GM12801 (cell line): ENCODE results near the gene ZNF175.

ENCODE experiments used
- TF ChIP-seq, protein P1 (sequence below): IDR thresholded peaks from one replicate; pipeline ENCODE4 v1.5.1; 2011; ENCODE audit warnings: control low read depth; ENCODE audit not compliant: insufficient read length; ENCODE audit errors: extremely low read depth

ZNF175 gene

DNA sequence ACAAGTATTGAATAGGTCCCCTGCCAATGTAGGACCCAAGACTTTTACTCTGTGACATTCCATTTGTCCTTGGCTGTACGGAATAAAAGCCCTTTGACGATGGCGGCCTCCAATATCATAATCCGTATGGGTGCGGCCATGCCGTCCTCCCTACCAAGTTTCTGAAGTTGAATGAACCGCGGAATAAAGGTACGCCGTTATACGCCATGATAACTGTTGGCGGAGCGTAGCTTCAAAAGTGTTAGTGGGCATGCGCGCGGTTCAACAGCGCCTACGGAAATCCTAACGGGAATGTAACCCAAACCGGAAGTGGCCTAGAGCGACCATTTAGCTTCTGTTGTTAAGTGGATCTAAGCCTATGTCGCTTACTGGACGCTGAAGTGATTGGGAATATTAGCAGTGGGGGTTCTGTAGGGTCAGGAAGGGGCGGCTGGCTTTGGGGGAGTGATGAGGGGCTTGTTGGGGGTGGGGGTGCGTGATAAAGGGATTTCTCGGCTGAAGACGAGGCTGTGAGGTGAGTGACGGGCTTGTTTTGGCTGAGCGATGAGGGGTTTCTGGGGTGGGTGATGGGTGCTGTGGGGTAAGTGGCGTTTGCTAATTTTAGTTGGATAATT is at the start of gene ZNF175:
Gene ZNF175, plus strand, starts transcription at position 322 of the 614 bp plus-strand sequence. CDS start 2,047 bp downstream, outside the sequence.
- TF ChIP-seq, protein P1, sequence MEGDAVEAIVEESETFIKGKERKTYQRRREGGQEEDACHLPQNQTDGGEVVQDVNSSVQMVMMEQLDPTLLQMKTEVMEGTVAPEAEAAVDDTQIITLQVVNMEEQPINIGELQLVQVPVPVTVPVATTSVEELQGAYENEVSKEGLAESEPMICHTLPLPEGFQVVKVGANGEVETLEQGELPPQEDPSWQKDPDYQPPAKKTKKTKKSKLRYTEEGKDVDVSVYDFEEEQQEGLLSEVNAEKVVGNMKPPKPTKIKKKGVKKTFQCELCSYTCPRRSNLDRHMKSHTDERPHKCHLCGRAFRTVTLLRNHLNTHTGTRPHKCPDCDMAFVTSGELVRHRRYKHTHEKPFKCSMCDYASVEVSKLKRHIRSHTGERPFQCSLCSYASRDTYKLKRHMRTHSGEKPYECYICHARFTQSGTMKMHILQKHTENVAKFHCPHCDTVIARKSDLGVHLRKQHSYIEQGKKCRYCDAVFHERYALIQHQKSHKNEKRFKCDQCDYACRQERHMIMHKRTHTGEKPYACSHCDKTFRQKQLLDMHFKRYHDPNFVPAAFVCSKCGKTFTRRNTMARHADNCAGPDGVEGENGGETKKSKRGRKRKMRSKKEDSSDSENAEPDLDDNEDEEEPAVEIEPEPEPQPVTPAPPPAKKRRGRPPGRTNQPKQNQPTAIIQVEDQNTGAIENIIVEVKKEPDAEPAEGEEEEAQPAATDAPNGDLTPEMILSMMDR = no peak

DNA sequence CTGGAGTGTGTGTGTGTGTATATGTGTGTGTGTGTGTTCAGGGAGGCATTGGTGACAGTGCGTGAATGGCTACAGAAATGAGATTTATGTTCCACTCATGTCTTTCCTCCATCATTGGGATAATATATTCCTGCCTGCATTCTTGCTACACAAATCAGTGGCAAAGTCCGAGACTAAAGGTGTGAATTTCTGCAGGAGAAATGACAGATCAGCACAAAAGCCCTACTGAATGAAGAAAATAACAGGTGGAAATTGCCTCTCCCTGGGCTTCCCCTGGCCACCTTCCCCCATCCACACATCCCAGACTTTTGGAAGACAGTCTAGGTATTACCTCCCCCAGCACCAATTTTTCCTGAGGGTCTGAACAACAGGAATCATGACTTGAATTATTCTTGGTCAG is 49.7 kb upstream of the ZNF175 start:
- TF ChIP-seq, protein P1 = no peak

DNA sequence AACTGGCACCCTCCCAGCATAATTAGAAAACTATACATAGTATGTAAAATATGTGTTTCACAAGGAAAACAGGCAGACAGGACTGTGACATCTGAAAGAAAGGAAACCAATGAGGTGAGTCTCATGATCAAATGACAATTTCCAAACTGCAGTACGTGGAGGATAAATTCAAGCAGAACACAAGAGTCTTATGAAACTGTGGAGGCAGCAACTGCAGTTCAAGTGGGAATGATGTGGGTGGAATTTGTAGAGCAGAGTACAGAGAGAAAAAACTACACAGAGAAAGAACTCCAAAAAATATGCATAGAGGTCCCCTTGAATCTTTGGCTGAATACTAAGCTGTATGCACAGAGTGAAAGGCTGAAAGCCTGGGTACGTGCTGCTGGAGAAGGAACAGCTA is 49.3 kb upstream of the ZNF175 start:
- TF ChIP-seq, protein P1 = no peak

DNA sequence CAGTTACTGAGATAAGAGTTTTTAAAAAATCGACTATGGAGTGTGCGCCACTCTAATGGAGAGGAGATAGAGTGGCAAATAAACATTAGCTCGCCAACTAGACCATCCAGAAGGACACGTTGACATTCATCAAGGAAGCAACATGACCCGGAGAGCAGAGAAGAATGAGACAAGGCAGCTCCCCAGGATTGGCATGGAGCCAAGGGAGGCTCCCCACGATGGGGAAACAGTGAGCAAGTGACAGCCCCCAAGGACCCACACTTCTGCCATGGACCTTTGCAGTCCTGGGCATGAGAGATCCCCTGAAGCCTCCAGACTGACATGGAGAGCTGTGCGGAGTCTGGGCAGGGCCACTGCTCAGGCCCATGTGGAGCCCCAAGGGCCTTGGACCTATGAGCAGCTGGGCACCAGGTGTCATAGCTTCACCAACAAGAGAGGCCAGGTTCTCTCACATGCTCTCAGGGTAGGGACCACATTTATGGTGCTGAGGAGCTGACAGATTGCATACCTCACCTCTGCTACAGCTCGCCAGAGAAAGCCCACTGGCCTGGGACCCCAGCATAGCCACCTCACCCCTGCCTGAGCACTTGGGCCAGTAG is 46.3 kb upstream of the ZNF175 start:
- TF ChIP-seq, protein P1 = no peak

DNA sequence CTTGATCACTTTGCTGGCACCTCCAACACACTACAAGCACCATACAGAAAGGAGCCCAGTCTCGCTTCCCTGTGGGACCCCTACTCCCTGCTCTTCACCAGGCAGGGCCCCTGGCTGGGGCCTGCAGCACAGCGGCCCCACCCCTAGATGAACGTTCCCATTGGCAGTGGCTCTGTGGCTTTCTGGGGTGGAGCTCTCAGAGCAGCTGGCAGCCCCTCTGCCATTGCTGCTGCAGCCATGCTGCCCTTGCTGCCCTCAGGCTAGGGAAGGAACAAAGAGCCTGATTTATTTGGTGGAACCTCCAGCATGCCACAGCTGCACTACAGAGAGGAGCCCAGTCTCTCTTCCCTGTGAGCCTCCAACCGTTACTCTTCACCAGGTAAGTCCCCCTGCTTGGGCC is 45.4 kb upstream of the ZNF175 start:
- TF ChIP-seq, protein P1 = no peak

DNA sequence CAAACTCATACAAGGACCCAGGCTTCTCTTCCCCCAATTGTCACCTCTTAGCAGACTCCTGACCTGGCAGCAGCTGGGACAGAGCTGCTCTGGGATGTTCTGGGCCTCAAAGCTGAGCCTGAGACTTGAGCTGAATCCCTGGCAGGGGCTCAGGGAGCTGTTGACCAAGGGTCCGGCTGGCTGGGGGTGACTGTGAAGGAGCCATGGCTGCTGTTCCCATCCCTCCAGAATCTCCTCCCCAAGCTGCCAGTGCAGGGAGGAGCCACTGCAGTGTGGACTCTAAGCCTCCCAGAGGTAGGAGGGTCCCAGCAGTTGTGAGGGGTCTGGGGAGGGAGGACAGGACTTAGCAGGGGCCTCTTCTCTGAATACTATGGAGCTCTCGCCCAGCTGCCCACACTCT is 41.8 kb upstream of the ZNF175 start:
- TF ChIP-seq, protein P1 = no peak

DNA sequence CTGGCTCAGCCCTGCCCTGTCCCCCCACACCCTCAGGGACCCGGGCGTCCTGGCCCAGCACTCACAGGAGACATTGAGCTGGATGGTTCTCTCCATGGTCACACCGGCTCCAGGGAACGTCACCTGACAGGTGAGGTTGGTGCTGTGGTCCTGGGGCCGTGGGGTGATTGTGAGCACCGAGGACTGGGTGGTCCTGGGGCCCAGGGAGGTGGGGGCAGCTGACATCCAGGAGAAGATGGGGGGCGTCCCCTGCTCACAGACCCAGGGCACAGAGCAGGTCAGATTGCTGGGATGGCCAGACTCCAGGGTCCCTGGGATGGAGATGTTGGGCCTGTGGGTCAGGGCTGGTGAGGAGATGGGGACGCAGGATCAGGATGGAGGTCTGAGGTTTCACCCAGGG is 40.5 kb upstream of the ZNF175 start:
- TF ChIP-seq, protein P1 = no peak
